ENCODE data around the gene OR10A7.
"Not testable (repeated sequence)": the region's sequence is repeated elsewhere in the genome, so short reads cannot be mapped to it uniquely, and the experiment has no call there.

OR10A7 gene, protein sequence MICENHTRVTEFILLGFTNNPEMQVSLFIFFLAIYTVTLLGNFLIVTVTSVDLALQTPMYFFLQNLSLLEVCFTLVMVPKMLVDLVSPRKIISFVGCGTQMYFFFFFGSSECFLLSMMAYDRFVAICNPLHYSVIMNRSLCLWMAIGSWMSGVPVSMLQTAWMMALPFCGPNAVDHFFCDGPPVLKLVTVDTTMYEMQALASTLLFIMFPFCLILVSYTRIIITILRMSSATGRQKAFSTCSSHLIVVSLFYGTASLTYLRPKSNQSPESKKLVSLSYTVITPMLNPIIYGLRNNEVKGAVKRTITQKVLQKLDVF
- long read RNA-seq, donor 1, result 0 reads
- long read RNA-seq, donor 2, result 0 reads
- long read RNA-seq, donor 3, result 0 reads
- long read RNA-seq, donor 4, result 0 reads
- long read RNA-seq, donor 5, result 0 reads
- long read RNA-seq, donor 6, result 0 reads
- long read RNA-seq, donor 7, result 0 reads
- long read RNA-seq, donor 8, result 0 reads

GRCh38 chr12:55220725-55221124 lies at the start of gene OR10A7:
TSS of gene OR10A7 (plus strand) at chr12:55221025. CDS start at chr12:55221025, 0 bp downstream.
- DNase-seq, result no peak

DNA sequence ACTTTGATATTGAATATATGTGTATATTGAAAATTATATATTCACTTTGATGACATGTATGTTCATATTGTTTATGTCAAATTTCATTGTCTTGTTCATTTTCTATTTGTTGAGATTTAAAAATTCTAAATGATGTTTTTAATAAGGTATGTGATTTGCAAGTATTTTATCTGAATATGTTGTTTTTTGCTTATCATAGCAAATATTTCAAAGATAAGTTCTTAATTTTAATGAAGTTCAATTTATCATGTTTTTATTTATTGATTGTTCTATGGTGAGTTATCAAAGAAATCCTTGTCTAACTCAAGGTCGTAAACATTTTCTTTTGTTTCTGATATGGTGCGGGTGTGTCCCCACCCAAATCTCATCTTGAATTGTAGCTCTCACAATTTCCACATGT lies 49.4 kb upstream of the OR10A7 start:
- no peak for DNase-seq

- DNase-seq, result not testable (repeated sequence)
These were observed 49.0 kb upstream of the OR10A7 start for GRCh38 chr12:55171846-55172245.

GRCh38 chr12:55172686-55173085 lies 48.1 kb upstream of the OR10A7 start:
- DNase-seq, result no peak

- no peak for DNase-seq
These were observed 47.4 kb upstream of the OR10A7 start for GRCh38 chr12:55173456-55173855.

- DNase-seq, result no peak
These were observed 32.3 kb upstream of the OR10A7 start for GRCh38 chr12:55188573-55188972.

DNA sequence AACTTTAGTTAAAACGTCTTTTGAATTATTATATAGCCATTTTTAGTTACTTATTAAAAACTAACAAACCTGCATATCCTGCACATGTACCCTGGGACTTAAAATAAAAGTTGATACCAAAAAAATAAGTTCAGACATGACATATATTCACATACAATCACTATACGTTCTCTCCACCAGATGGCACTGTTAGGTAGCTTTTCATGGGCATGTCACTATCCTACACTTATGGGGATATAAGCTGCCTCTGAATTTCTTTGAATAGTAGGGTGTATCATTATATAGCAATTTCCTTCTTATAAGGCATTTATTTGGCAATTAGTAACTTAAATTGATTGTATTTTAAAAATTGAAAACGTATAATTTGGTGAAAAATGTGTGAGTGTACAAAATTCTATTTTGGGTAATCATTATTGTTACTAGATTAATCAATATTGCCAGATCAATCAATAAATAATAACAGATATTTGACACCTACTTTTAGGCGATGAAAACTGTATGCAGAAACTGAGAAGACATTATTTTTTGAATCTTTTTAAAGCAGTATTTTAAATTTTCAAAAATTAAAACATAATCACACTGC lies 31.8 kb upstream of the OR10A7 start:
- peak; percentile 21 for DNase-seq

- no peak for DNase-seq
These were observed 26.4 kb upstream of the OR10A7 start for GRCh38 chr12:55194382-55194781.

- no peak for DNase-seq
These were observed 5.7 kb downstream of the OR10A7 start for GRCh38 chr12:55226523-55226922.

DNA sequence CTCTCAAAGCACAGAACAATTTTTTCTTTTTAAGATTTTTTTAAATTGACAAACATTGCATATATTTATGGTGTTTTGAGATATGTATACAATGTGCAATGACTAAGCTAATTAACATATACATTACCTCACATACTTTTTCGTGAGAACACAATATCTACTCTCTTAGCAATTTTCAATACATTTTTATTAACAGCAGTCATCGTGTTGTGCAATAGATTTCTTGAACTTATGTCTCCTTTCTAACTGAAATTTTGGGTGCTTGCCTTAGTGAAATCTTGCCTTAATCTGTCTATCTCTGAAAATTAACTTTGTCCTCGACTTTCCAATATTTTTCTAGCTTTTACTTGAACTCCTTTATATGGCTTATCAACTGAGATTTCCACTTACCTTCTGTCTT lies 6.8 kb downstream of the OR10A7 start:
- DNase-seq, result no peak

GRCh38 chr12:55244309-55244708 lies 23.5 kb downstream of the OR10A7 start, which contains the start of gene OR6C74:
TSS of gene OR6C74 (plus strand) at chr12:55244609. CDS start at chr12:55247288, 2,679 bp downstream.
- DNase-seq, result no peak

GRCh38 chr12:55246159-55246558 lies 25.3 kb downstream of the OR10A7 start:
- DNase-seq, result no peak

GRCh38 chr12:55250944-55251343 lies 30.1 kb downstream of the OR10A7 start:
- DNase-seq, result no peak

DNA sequence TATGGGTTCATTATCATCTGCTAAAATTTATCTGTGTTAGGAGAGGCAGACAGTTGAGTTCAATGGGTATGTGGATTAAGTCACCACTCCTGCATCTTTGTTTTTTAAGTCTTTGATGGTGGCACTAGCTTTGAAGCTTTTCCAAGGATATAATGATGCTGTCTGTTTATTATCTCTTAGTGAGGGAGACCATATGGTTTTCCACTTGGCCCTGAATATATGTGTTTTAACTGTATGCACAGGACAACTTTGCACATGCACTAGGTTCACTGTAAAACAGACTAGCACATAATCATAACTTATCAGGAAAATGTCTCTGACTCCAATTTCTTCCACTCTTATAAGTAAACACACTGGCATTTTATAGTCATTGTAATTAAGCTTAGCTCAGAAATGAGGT lies 32.5 kb downstream of the OR10A7 start:
- DNase-seq, result no peak

DNA sequence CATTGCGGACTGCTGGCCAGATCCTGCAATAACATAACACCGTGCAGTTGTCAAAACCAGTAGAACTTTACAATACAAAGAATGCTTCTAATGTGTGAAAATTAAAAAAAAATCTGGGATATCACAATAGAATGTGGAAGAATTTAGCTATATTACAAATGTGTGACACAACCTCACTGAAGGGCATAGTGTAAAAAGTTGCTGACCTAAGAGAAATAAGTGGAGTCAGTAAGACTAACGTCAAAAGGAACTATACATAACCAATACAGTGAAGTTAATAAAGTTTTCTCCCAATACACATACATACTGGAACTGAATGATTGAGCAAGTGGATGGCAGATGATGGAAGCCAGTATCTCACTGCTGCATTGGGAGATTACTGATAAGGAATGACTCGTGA lies 36.0 kb downstream of the OR10A7 start:
- DNase-seq, result no peak

- no peak for DNase-seq
These were observed 37.5 kb downstream of the OR10A7 start for GRCh38 chr12:55258303-55258702.
